HG02981 (cell line): ENCODE measurements around the gene PCDHA6.
"Not testable (repeated sequence)": the region's sequence is repeated elsewhere in the genome, so short reads cannot be mapped to it uniquely, and the experiment has no call there.

Experiments
- ATAC-seq: cut with Tn5 transposase; IDR thresholded peaks from one replicate; pipeline ENCODE4 v1.9.1; 2021; ENCODE audit warnings: mild to moderate bottlenecking, moderate library complexity; ENCODE audit not compliant: unreplicated experiment

The PCDHA6 gene

GRCh38 chr5:140857177-140857986, 29.6 kb downstream of the PCDHA6 start:
- no peak for ATAC-seq

- no peak for ATAC-seq
These were observed 30.2 kb downstream of the PCDHA6 start for GRCh38 chr5:140857987-140858240.

- ATAC-seq = no peak
These were observed 34.9 kb downstream of the PCDHA6 start for GRCh38 chr5:140862441-140863295.

GRCh38 chr5:140868721-140869554, 41.2 kb downstream of the PCDHA6 start, which contains the start of gene PCDHA11:
PCDHA11 (plus strand) TSS chr5:140868957; CDS start chr5:140869104, 147 bp downstream.
- ATAC-seq = no peak

GRCh38 chr5:140869555-140869886, 41.8 kb downstream of the PCDHA6 start:
- no peak for ATAC-seq

GRCh38 chr5:140870221-140871201, 42.8 kb downstream of the PCDHA6 start:
- no peak for ATAC-seq

GRCh38 chr5:140875085-140876065, 47.6 kb downstream of the PCDHA6 start, which contains the start of gene PCDHA12:
PCDHA12 (plus strand) TSS chr5:140875308; CDS start chr5:140875473, 165 bp downstream.
- no peak for ATAC-seq

- not testable (repeated sequence) for ATAC-seq
These were observed 48.9 kb downstream of the PCDHA6 start for GRCh38 chr5:140876541-140877261.

- no peak for ATAC-seq
These were observed 49.5 kb downstream of the PCDHA6 start for GRCh38 chr5:140877262-140877581.
